HG02588 (cell line): ENCODE data around the gene RASSF5.

Experiments used
- ATAC-seq: cut with Tn5 transposase; IDR thresholded peaks from one replicate; pipeline ENCODE4 v1.9.1; 2021; ENCODE audit warnings: mild to moderate bottlenecking, moderate library complexity; ENCODE audit not compliant: unreplicated experiment

RASSF5 gene

DNA sequence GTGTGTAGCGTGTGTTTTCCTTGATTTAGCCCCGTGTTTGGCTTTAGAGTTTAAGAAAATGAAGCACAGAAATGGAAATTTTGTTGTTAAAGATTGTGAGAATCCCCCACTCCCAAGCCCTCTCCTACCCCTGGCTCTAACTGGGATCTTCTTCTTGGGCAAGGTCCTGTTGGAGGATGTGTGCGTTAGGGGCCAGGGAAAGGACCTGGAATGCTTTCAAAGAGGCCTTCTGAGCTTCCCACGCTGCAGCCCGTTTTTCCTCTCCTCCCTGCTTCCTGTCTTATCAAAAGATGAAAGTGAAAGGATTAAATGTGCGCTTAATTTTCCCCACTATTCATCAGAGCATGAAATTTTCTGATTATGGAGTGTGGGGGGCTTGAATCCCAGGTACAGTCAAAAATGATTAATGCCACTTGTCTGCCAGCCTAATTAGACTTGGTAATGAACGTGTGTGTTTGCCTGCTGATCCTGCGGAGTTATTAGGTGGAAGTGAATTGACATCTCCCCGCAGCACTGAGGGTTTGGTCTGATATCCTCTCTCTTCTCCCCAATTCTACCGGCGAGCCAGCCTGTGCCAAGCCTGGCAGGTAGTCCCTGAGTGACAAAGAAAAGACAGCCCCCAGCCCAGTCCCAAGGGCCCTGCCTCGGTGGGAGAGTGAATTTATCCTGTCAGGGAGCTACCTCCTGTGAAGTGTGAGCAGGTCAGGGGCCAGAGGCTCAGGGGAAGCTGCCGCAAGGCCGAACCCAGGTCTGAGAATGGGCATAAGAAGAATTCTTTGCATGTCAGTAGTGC is 4.9 kb downstream of the RASSF5 start:
- ATAC-seq, result no peak

DNA sequence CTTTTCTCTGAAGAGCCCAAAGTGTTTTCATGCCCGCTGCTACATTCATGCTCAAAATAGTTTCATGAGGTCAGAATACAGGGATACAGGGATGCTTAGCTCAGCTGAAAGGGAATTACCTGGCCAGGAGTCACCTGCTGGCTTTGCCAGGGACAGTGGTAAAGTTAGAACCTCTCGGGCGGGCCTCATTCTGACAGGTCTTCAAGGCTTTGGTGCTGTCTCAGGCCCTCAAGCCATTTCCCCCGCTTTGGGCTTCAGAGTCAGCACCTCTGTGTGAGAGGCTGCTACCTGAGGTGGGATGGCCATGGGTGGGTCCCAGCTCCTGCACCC is 5.5 kb downstream of the RASSF5 start:
- no peak for ATAC-seq

DNA sequence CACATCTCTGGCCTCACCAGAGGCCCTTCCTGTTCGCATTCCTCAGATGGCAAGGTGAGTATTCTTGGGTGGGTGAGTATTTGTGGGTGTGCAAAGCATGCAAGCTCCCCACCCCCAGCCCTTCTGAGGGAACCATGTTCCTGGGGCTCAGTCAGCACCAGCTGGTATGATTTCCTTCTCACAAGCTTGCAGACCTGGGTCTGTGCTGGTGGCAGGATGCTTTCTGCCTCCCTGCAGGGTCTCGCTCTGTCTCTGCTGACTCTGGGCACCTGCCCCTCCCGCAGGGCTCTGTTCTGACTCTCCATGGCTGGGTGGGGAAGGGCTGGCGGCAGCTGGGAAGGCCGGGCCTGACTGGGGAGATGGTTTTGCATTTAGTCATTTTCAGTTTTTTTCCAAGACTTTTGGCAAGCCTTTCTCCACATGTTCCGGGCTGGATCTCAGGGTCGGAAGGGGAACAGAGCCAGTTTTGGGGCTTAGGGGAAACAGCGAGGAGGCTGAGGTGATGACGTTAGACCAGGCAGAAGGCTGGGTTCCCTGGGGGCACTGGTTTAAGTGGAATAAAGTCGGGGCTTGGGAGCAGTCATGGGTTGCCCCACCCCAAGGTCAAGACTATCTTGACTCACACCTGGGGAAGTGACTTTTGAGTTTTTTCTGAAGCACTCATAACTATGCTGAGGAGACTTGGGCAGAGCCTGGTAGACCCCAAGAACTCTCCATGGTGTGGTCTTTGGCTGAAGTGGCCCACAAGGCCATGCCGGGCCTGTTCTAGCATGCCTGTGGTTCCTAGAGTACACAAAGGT is 6.2 kb downstream of the RASSF5 start:
- no peak for ATAC-seq

DNA sequence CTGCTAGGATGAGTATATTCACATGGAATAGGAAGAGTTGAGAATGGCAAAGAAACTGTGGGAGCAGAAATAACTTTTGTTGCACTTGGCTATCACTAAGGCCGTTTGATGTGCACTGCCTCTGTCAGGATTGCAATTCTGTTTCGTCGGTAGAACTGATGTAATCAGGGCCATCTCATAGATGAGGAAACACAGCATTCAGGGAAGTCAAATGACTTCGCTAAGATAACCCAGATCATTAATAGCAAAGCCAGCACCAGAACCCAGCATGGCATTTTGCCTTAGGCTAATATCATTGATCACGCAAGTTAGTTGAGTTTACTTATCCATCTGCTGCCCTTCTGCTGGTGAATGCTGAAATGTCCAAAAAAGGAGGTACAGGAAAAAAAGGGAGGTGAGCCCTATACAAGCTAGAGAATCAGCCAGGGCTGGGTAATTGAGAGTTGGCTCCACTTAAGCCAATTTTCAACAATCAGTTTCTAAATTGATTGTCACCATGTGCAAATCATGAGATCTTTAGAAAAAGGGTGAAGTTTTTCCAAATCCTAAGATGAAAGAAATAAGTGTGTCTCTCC is 7.6 kb downstream of the RASSF5 start:
- ATAC-seq, result no peak

DNA sequence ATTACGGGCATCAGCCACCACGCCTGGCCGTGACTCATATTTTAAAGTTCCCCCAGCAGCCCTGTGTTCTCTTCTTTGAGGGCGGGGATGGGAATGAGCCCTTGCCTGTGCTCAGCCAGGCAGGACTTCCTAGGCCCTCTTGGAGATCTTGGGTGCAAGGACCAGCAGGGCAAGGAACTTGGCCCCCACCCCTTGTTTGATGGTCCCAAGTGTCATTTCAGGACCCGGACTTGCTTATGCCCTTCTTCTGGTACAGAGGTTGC is 9.3 kb downstream of the RASSF5 start:
- ATAC-seq, result no peak

DNA sequence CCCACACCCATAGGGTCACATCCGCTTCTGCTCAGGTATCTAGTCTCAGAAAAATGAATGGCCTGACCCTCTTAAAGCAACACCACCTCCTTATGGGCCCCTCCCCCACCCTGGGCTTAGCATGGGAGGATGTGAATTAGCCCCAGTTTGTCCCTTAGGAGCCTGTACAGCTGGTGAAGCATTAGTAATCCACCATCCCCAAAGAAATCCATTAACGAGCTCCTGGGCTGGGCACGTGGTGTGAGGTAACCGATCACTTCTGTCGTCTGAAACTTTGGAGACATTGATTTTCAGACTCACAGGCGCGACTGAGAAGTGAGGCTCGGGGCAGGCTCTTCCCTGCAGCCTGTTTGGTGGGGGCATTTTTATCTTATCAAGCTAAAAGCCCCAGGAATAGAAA is 10.5 kb downstream of the RASSF5 start:
- ATAC-seq, result no peak

DNA sequence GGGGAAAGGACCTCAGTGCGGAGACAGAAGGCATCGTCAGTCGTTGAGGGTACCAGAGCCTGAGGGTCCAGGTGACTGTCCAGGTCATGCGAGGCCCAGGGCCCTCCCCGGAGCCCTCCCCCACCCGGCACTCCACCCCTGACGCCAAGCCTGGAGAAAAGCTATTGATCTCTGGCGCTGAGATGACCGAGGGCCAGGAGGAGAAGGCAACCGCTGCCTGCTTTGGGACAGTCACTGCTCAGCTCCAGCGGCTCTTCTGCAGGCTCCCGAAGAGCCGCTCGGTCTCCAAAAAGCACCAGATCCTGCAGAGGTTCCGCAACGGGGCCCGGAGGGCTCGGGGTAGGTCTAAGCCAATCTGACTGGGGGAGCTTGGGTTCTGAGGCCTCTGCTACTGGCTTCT is 10.9 kb downstream of the RASSF5 start:
- ATAC-seq, result no peak

DNA sequence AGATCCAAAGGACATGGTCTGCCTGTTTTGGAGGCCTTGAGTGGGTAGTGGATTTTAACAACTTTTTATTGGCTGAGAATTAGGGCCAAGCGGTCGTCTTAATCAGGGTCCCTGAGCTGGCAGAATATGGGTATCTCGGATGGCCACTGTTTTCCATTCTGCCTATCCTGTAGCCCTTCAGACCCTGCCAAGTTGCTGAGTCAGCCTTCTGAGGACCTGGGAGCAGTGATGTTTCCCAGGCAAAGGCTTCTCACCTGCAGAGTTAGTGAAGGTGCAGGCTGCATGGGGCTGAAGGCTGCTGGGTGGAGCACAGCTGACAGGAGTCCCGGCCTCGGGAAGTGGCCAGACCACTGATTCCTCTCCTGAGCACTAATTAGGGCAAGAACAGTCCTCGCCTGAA is 11.4 kb downstream of the RASSF5 start:
- no peak for ATAC-seq

DNA sequence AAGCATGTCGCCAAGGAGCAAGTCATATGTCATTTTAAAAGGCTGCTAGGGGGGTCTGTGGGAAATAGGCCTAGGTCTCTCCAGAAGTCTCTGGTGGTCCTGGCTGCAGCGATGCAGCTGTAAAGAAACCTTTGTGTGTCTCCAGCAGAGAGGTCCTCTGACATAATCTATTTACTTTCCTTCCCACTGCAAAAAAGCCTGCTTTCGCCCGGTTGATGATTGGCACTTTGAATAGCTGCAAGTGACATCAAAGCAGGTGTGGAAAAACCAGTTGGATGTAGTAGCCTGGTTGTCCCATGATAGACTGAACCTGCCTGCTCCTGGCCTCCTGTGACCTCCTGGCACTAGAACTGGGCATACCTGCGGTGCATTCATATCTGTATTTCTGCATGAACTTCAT is 13.8 kb downstream of the RASSF5 start:
- no peak for ATAC-seq

DNA sequence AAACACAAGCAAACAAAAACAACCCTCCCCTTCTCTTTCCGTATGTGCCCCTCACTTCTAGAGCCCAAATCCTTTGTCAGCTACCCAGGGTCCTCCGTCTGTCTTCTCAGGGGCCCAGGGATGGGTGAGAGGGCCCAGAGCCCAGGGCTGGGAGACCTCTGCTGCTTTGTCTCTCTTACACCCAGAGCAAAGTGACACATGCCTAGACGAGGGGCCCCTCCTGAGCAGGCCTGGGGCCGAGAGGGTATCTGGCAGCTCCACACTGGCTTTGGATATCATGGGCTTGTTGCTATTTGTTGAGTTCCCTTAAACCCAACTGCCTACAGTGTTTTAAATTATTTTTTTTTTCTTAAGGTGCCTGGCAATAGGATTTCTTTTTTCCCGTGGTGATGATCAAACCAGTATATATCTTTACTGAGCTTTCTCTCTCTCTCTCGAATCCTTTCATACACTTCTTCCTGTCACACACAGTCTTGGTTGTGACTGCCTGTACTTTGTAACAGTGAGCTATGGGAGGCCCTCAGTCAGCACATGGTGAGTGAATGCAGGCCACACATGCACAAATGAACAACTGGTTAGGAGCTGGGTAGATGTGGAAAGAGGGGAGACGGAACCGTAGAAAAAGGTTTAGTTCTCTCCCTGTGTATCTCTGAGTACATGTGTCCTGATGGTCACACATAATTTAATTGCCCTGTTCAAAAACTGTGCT is 14.5 kb downstream of the RASSF5 start:
- no peak for ATAC-seq

DNA sequence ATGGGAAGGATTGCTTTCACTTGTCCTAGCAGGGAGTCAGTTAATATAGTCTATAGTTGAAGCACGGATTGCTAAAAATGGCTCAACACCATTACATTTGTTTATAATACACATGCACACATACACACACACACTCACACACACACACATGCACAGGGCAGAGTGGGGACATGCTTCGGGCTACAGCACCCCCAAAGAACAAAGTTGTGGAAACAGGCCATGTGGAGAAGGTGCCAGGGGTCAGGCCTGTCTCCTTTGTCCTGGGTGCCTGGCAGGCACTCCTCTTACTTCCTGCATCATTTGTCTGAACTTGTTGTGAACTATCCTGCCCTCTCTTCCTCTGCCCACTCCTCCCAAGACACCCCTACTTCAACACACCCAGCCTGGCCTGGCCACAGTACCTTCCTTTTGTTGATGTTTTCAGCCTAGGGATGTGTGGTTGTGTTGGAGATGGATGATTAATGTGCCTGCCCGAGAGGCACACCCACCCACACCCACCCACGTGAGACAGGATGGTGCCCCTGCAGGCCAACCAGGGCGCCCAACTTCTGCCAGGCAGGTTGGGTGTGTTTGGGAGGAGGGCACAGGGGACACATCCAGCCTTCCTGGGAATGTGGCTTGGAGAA is 17.5 kb downstream of the RASSF5 start:
- ATAC-seq, result no peak

DNA sequence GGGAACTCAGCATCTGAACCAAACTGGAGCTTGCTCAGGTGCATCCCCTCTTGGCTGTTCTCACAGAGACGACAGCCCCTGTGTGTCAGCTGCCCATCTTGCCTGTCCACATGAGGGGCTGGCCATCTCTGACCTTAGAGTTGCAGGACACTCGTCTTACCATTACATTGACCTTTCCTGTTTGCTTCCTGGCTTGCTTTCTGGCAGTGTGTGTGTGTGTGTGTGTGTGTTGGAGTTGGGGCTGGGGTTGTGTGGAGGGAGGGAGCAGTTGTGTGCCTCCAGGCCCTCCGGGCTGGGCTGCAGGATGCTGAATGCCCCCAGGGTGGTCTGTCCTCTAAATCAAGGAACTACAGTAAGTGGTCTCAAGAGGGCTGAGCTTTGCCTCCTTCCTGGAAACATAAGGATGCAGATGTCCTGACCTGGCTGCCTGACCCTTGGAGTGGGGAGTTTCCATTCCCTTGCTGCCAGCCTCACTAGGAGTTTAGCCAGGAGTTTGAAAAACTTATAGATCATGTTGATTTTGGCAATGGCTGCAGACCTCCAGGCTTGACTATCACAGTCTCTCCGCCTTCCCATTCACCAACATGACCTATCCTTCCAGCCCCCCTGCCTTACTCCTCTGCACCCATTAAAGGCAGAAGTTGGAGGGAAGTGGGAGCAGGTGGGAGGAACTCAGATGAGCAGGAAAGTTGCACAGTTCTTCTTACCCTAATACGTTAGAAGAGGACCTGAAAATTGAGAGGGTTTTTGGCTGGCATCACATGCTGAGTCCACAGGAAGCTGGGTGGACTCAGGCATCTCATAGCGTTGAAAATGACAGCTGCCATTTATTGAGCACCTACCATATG is 19.0 kb downstream of the RASSF5 start:
- no peak for ATAC-seq

DNA sequence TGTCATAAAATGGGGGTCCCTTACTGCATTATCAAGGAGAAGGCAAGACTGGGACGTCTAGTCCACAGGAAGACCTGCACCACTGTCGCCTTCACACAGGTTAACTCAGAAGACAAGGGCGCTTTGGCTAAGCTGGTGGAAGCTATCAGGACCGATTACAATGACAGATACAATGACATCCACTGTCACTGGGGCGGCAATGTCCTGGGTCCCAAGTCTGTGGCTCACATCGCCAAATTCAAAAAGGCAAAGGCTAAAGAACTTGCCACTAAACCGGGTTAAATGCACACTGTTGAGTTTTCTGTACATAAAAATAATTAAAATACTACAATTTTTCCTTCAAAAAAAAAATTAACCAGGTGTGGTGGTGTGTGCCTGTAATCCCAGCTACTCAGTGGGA is 22.1 kb downstream of the RASSF5 start:
- no peak for ATAC-seq

DNA sequence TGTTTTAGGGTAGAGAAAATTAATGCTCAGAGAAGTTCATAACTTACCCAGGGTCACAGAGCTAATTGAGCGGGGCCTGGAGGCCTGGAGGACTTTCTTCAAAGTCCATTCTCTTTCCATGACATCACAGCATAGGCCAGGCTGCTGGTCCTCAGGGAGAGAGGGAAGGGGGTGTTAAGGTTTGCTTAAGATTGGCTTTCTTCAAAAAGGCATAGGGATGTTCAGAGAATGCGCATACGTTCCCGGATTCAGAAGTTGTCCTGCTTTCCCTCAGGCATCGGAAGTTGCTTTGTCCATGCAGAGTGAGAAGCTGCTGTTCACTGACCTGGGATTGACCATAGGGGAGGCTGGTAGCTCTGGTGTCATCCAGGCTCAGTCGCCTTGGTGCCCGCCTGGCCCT is 25.0 kb downstream of the RASSF5 start:
- no peak for ATAC-seq

DNA sequence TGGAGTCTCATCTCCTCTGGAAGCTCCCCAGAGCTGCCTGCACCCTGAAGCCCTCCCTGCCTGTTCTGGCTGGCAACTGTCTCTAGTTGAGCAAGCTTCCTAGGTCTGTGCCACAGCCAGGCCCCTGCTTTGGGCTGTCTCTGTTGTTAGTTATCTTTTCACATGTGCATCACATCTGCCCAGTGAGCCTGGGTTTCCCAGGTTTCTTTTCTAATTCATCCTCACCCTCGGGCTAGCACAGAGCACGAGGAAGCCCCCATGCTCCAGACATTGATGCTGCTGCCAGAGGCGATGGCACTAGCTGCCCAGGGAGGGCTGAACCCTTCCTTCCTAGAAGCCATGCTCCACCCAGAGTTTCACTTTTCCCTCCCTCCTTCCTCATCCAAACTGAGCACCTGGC is 27.2 kb downstream of the RASSF5 start:
- no peak for ATAC-seq

DNA sequence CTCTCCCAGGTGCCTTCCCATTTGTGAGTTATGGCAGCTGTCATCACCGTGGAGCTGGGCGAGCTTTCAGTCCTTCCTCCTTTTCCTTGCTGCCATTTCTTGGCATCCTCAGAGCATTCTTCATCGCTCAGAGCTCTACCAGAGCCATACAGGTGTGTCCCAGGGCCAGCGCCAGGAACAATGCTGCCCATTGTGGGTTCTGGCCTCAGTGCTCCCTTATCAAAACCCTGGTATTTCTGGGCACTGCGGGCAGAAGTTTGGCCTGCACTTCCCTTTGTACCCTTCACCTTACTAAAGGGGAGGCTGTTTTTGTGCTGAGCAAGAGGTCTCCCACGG is 28.5 kb downstream of the RASSF5 start:
- ATAC-seq, result no peak

DNA sequence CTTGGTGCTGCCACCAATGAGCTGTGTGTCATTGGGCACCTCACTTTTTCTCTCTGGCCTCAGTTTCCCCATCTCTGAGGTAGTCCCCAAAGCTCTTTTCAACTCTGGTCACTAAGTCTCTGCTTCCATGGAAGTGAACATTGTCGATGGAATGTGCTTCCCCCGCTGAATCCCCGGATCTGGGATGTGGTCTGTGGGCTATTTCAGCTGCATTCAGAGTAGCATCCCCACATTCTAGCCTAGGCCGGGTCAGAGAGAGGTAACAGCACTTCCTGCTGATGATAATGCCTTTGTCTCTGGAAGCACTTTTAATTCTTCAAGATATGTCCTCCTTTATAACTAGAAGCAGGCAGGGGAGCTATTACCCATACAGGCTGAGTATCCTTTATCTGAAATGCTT is 29.8 kb downstream of the RASSF5 start:
- ATAC-seq, result no peak

DNA sequence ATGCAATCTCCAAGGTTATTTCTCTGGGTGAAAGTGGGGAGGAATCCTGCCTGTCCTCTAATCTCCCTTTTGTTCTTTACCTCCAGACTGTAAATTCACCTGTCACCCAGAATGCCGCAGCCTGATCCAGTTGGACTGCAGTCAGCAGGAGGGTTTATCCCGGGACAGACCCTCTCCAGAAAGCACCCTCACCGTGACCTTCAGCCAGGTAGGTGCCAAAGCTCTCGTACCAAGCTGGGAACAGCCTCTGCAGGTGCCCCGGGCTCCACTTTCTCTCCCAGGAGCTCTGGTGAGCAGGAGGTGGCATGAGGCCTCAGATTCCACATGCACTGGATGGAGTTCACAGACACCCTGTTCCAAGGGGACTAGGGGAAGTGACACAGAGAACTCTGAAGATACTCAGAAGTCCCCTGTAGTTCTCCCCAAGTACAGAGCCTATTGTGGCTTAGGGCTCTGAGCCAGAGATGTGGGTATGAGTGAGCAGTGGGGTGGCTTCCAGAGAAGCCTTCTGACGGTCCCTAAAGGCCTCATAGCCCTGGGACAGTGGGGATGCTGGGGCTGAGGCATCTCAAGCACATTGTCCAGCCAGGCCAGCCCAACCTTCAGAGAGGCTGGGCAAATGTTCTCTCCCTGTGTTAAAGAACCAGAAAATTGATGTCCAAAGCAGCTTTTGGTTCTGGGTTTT is 30.9 kb downstream of the RASSF5 start:
- no peak for ATAC-seq

DNA sequence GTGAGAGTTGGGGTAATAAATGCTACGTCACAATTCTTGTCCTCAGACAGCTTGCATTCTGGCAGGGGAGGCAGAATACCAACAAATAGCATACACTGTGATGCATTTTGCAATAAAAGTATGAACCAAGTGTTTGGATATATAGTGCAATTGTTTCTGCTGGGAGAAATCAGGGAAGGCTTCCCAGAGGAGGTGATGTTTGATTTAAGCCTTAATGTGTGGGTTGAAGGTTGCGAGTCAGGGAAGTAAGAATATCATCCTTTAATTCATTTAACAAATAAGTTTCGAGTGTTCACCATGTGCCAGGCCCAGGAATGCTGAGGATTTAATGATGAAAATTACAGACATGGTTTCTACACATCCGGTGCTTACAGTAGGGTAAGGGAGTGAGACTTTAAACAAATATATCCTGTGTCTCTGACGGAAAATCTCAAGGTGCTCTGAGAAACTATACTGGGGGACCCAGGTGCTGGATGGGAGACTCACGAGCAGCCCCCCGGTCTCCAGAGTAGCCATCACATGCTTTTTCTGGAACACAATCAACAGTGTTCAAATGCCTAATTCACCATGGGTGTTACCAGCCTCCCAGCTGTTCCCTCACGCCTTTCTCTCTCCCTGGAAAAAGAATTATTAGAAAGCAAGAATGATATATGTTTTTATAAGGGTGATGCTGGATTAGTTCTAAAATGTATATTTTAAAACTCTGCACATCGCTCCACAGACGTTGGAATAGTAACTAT is 31.7 kb downstream of the RASSF5 start:
- no peak for ATAC-seq
